Activated CD8-positive, alpha-beta memory T cell treated with anti-CD3 and anti-CD28 coated beads for 1 hour (primary cell): ENCODE results near the gene PPP3R1.

Source experiments
- DNase-seq, 2 donors: peaks; one replicate each; pipeline ENCODE4 v3.0.0-alpha.2; 2020; ENCODE audit warnings: low read depth in 1 of 2; ENCODE audit errors: extremely low read depth in 1 of 2

Gene PPP3R1

GRCh38 chr2:68236103-68236734, 16.1 kb downstream of the PPP3R1 start:
- DNase-seq, result no peak

GRCh38 chr2:68235090-68235489, 17.2 kb downstream of the PPP3R1 start:
- no peak for DNase-seq

- DNase-seq, result no peak
Observed at GRCh38 chr2:68234405-68234804, 17.9 kb downstream of the PPP3R1 start.

- no peak for DNase-seq
Observed at GRCh38 chr2:68231061-68231372, 21.3 kb downstream of the PPP3R1 start.

- DNase-seq, result no peak
Observed at GRCh38 chr2:68230241-68231060, 21.9 kb downstream of the PPP3R1 start.

GRCh38 chr2:68226794-68227193, 25.5 kb downstream of the PPP3R1 start:
- DNase-seq, result no peak

- no peak for DNase-seq
Observed at GRCh38 chr2:68225119-68225632, 27.2 kb downstream of the PPP3R1 start.

- DNase-seq, result no peak
Observed at GRCh38 chr2:68223419-68223818, 28.9 kb downstream of the PPP3R1 start.

- no peak for DNase-seq
Observed at GRCh38 chr2:68222287-68222686, 30.0 kb downstream of the PPP3R1 start.

GRCh38 chr2:68218343-68218901, 33.9 kb downstream of the PPP3R1 start:
- no peak for DNase-seq

- DNase-seq, result no peak
Observed at GRCh38 chr2:68217729-68218128, 34.6 kb downstream of the PPP3R1 start.

GRCh38 chr2:68216454-68217310, 35.6 kb downstream of the PPP3R1 start:
- no peak for DNase-seq

GRCh38 chr2:68214381-68214780, 38.0 kb downstream of the PPP3R1 start:
- DNase-seq, result no peak

GRCh38 chr2:68206793-68207192, 45.5 kb downstream of the PPP3R1 start:
- no peak for DNase-seq

- DNase-seq, result no peak
Observed at GRCh38 chr2:68203587-68203986, 48.7 kb downstream of the PPP3R1 start.

GRCh38 chr2:68200157-68200787, 52.1 kb downstream of the PPP3R1 start:
- no peak for DNase-seq

- DNase-seq, result no peak
Observed at GRCh38 chr2:68196120-68196716, 56.1 kb downstream of the PPP3R1 start.

GRCh38 chr2:68195096-68195495, 57.2 kb downstream of the PPP3R1 start:
- DNase-seq, result no peak

GRCh38 chr2:68193787-68194372, 58.5 kb downstream of the PPP3R1 start:
- no peak for DNase-seq

- no peak for DNase-seq
Observed at GRCh38 chr2:68193144-68193543, 59.2 kb downstream of the PPP3R1 start.
